ENCODE data around the gene MICOS13. TPM values are rescaled to one million over a fixed set of nuclear protein-coding genes. Genes with fewer than 3 reads are reported as not detected.

MICOS13 gene
- total and polyA plus RNA-seq, 2 donors (not counting 3 experiments of a cell fraction or from before 2014, with no cell fraction given) = 55.3 to 86.1 TPM

GRCh38 chr19:5655412-5655811 lies 24.9 kb downstream of the MICOS13 start:
- no peak for DNase-seq (ENCODE audit: low read depth, low spot score)
- Histone ChIP-seq H3K4me1 (ENCODE audit: control insufficient read depth, extremely low read depth, insufficient read depth, low read length) (no peaks in the 10 kb centered on the region), H3K27me3 (ENCODE audit: control insufficient read depth in 2 of 2, insufficient read depth in 2 of 2, low read length in 2 of 2) (no peaks in the 10 kb centered on the region), H2AFZ (ENCODE audit: low read depth, low read length) (no peak overlapping the region), H3K27ac (ENCODE audit: insufficient read depth, low read depth, low read length) (no peak overlapping the region), H4K20me1 (replicated peaks; ENCODE audit: control insufficient read depth, extremely low read depth, insufficient read depth, low read length) (no peaks in the 10 kb centered on the region), H3K9ac (replicated peaks; ENCODE audit: extremely low read depth, insufficient read depth, low read length) (no peak overlapping the region), H3K4me3 (replicated peaks in 1 of 3; ENCODE audit: insufficient read depth in 1 of 3, low read depth in 1 of 3, low read length in 3 of 3) (no peak overlapping the region), H3K9me3 (replicated peaks; ENCODE audit: control insufficient read depth, insufficient read depth, low read length) (no peaks in the 10 kb centered on the region), H3K79me2 (ENCODE audit: control insufficient read depth, insufficient read depth, low read length) (no peaks in the 10 kb centered on the region), H3K9me1 (replicated peaks; ENCODE audit: control insufficient read depth, extremely low read depth, insufficient read depth, low read length) (no peaks in the 10 kb centered on the region), H3K36me3 (ENCODE audit: control insufficient read depth in 2 of 2, extremely low read depth in 1 of 2, insufficient read depth in 2 of 2, low read length in 2 of 2) (peaks cover 22 to 49% of the 10 kb centered on the region in 2 experiments), H3K4me2 (ENCODE audit: insufficient read depth, low read length) (no peak overlapping the region)
- no peak for FAIRE-seq
- ChIA-PET CTCF (interaction anchor here (1.0 to 1.5 kb wide), 2 partner anchors 10 to 35 kb away, joined by 3 to 4 read pairs; no protein-coding TSS in a partner anchor), POLR2A (no interaction called here)
- no peak for TF ChIP-seq GATA2 (IDR thresholded peaks at IDR 0.05; ENCODE audit: insufficient read depth, insufficient read length, low read depth, low read length)
- dilution Hi-C loops (cut with MboI; ENCODE audit: extremely low pct_ligation_motif_present, low sequenced_read_pairs) (no loop called here), intact Hi-C loops (cut with micrococcal nuclease) (no loop called here)
- no TSS peak for BruUV-seq (replicated peaks)

DNA sequence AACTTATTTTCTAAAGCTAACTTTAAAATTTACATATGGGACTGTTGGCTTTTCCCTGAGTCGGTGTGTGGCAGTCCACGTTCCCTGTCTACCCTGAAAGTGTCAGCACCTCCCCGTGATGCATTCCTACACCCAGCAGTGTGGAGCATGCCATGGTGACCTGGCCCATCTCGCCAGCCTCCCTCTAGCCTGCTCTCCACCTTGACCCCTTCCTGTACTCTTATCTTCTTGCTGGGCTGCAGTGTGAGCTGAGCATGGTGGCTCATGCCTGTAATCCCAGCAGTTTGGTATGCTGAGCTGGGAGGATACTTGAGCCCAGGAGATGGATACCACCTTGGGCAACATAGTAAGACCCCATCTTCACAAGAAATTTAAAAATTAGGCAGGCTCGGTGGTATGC lies 25.4 kb downstream of the MICOS13 start:
- Histone ChIP-seq H3K9me3 (replicated peaks; ENCODE audit: control insufficient read depth, insufficient read depth, low read length) (no peaks in the 10 kb centered on the region), H3K27ac (ENCODE audit: insufficient read depth, low read depth, low read length) (no peak overlapping the region), H3K36me3 (ENCODE audit: control insufficient read depth in 2 of 2, extremely low read depth in 1 of 2, insufficient read depth in 2 of 2, low read length in 2 of 2) (peaks cover 22 to 47% of the 10 kb centered on the region in 2 experiments), H3K4me3 (replicated peaks in 1 of 3; ENCODE audit: insufficient read depth in 1 of 3, low read depth in 1 of 3, low read length in 3 of 3) (no peak overlapping the region), H4K20me1 (replicated peaks; ENCODE audit: control insufficient read depth, extremely low read depth, insufficient read depth, low read length) (no peaks in the 10 kb centered on the region), H3K9me1 (replicated peaks; ENCODE audit: control insufficient read depth, extremely low read depth, insufficient read depth, low read length) (no peaks in the 10 kb centered on the region), H3K4me2 (ENCODE audit: insufficient read depth, low read length) (no peak overlapping the region), H3K9ac (replicated peaks; ENCODE audit: extremely low read depth, insufficient read depth, low read length) (no peak overlapping the region), H3K4me1 (ENCODE audit: control insufficient read depth, extremely low read depth, insufficient read depth, low read length) (no peaks in the 10 kb centered on the region), H2AFZ (ENCODE audit: low read depth, low read length) (no peak overlapping the region), H3K27me3 (ENCODE audit: control insufficient read depth in 2 of 2, insufficient read depth in 2 of 2, low read length in 2 of 2) (no peaks in the 10 kb centered on the region), H3K79me2 (ENCODE audit: control insufficient read depth, insufficient read depth, low read length) (peaks cover under 1% of the 10 kb centered on the region)
- ChIA-PET CTCF (interaction anchor here (1.0 to 1.5 kb wide), 2 partner anchors 10 to 35 kb away, joined by 3 to 4 read pairs; no protein-coding TSS in a partner anchor), POLR2A (no interaction called here)
- DNase-seq (ENCODE audit: low read depth, low spot score) (no peak), FAIRE-seq (no peak)
- intact Hi-C loops (cut with micrococcal nuclease) = no loop called here
- TF ChIP-seq GATA2 (IDR thresholded peaks at IDR 0.05; ENCODE audit: insufficient read depth, insufficient read length, low read depth, low read length) (no peak), EZH2 (IDR thresholded peaks at IDR 0.05; ENCODE audit: borderline replicate concordance, low read depth, low read length, severe bottlenecking) (no peak), MYC (IDR thresholded peaks at IDR 0.05; ENCODE audit: low read depth, low read length) (no peak), POLR2AphosphoS5 (IDR thresholded peaks at IDR 0.05; ENCODE audit: insufficient read depth, low read depth, low read length) (no peak), JUN (IDR thresholded peaks at IDR 0.05; ENCODE audit: borderline replicate concordance, insufficient read depth, insufficient read length, low read depth) (no peak), FOS (IDR thresholded peaks at IDR 0.05; ENCODE audit: borderline replicate concordance, insufficient read depth, low read length) (no peak), POLR2A (IDR thresholded peaks at IDR 0.05; ENCODE audit: low read depth, low read length) (no peak)
- TF ChIP-seq, protein P1, sequence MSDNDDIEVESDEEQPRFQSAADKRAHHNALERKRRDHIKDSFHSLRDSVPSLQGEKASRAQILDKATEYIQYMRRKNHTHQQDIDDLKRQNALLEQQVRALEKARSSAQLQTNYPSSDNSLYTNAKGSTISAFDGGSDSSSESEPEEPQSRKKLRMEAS (IDR thresholded peaks at IDR 0.05; ENCODE audit: insufficient read depth, insufficient read length) = no peak
- TF ChIP-seq, protein P2, sequence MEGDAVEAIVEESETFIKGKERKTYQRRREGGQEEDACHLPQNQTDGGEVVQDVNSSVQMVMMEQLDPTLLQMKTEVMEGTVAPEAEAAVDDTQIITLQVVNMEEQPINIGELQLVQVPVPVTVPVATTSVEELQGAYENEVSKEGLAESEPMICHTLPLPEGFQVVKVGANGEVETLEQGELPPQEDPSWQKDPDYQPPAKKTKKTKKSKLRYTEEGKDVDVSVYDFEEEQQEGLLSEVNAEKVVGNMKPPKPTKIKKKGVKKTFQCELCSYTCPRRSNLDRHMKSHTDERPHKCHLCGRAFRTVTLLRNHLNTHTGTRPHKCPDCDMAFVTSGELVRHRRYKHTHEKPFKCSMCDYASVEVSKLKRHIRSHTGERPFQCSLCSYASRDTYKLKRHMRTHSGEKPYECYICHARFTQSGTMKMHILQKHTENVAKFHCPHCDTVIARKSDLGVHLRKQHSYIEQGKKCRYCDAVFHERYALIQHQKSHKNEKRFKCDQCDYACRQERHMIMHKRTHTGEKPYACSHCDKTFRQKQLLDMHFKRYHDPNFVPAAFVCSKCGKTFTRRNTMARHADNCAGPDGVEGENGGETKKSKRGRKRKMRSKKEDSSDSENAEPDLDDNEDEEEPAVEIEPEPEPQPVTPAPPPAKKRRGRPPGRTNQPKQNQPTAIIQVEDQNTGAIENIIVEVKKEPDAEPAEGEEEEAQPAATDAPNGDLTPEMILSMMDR (IDR thresholded peaks at IDR 0.05; ENCODE audit: extremely low read depth in 1 of 2, insufficient read depth in 1 of 2, low read depth in 1 of 2, low read length in 2 of 2) = no peak
- dilution Hi-C loops (cut with MboI; ENCODE audit: extremely low pct_ligation_motif_present, low sequenced_read_pairs) = no loop called here
- no TSS peak for BruUV-seq (replicated peaks)
